ENCODE results near the gene CLEC4A.

DNA sequence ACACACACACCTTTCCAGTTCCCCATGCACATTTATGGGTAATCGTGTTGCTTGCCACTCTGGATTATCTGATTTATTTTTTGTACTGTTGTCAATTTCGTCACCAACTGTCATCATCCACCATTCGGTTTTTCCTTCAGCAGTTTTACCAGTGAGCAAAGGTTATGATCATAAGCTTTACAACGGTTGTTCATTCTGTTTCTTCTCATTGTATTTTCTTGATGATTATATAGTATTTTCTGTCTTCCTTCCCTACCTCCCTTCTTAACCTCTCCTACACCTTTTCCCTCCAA is 40.7 kb upstream of the CLEC4A start:
- TF ChIP-seq, protein P1, sequence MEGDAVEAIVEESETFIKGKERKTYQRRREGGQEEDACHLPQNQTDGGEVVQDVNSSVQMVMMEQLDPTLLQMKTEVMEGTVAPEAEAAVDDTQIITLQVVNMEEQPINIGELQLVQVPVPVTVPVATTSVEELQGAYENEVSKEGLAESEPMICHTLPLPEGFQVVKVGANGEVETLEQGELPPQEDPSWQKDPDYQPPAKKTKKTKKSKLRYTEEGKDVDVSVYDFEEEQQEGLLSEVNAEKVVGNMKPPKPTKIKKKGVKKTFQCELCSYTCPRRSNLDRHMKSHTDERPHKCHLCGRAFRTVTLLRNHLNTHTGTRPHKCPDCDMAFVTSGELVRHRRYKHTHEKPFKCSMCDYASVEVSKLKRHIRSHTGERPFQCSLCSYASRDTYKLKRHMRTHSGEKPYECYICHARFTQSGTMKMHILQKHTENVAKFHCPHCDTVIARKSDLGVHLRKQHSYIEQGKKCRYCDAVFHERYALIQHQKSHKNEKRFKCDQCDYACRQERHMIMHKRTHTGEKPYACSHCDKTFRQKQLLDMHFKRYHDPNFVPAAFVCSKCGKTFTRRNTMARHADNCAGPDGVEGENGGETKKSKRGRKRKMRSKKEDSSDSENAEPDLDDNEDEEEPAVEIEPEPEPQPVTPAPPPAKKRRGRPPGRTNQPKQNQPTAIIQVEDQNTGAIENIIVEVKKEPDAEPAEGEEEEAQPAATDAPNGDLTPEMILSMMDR (IDR thresholded peaks at IDR 0.05; ENCODE audit: low read depth, low read length): no peak
- TF ChIP-seq MYC (IDR thresholded peaks at IDR 0.05; ENCODE audit: low read depth, low read length) (no peak), POLR2A (IDR thresholded peaks at IDR 0.05; ENCODE audit: extremely low read depth, insufficient read length) (no peak)

Measured in NB4 (cell line).